Measurements from ENCODE around the gene ZG16B. TPM values are rescaled to one million over a fixed set of nuclear protein-coding genes. Genes with fewer than 3 reads are reported as not detected.

The ZG16B gene
- total and polyA plus RNA-seq, 2 of the 8 experiments (the other 6 are each of a cell fraction or from before 2014, with no cell fraction given), result 0.11 TPM; not detected in 1

DNA sequence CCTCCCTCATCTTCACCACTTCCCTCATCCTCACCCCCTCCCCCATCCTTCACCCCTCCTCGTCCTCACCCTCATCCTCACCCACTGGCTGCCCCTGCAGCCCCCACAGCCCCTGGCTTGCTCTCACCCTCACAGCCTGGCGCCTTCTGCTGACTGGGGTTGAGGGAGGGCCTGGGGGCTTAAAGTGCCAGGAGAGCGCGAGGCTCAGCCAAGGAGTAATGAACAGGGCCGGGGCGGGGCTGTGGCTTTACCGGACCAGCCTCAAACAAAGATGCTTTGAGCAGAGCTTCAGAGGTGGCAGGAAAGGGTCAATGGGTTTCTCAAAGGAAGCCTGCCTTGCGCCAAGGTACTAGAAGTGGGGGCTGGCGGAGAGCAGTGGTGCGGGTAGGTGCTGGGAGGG, 42.7 kb upstream of the ZG16B start, which contains the start of gene PRSS33:
Gene PRSS33, minus strand, starts transcription at position 155 of the 400 bp plus-strand sequence. CDS start 1,013 bp downstream, outside the sequence.
- H3K36me3 ChIP-seq (ENCODE audit: control insufficient read depth in 2 of 4, insufficient read depth in 4 of 4, low read length in 3 of 4), result no peaks in the 10 kb centered on the region
- DNase-seq (ENCODE audit: low read depth in 1 of 2, low spot score in 2 of 2) (no peak), FAIRE-seq (no peak)
- H3K18ac ChIP-seq (ENCODE audit: extremely low read depth, low read length), result no peak within 1 kb of the TSS
- peak within 1 kb of the TSS; percentile 38 for H4K8ac ChIP-seq (ENCODE audit: extremely low read depth, insufficient read depth, low read length)
- H3K14ac ChIP-seq (ENCODE audit: insufficient read length), result no peak within 1 kb of the TSS
- H2BK12ac ChIP-seq (ENCODE audit: low read depth, low read length), result 0 out of 2 replicates have a peak within 1 kb of the TSS, but pooled peaks have one; percentile 80
- no peak within 1 kb of the TSS for H3K56ac ChIP-seq (replicated peaks; ENCODE audit: insufficient read length, low read depth, low read length)
- H2AK5ac ChIP-seq (ENCODE audit: low read depth, low read length), result no peak within 1 kb of the TSS
- H3K79me1 ChIP-seq (ENCODE audit: low read depth, low read length), result no peaks in the 10 kb centered on the region; the same call in 1 of the 2 replicates
- no peak within 1 kb of the TSS; a peak in 1 of 4 replicates for H3K4me2 ChIP-seq (ENCODE audit: insufficient read depth in 1 of 2, low read depth in 2 of 2, low read length in 2 of 2)
- no peak within 1 kb of the TSS for H3K4ac ChIP-seq (replicated peaks; ENCODE audit: insufficient read length, low read depth, low read length)
- H2BK5ac ChIP-seq (ENCODE audit: low read depth, low read length), result no peak within 1 kb of the TSS
- no peak within 1 kb of the TSS for H3K27ac ChIP-seq (ENCODE audit: low read depth, low read length)
- no peak within 1 kb of the TSS for H2AFZ ChIP-seq (ENCODE audit: low read length)
- H3K4me3 ChIP-seq (ENCODE audit: extremely low read depth in 1 of 4, insufficient read depth in 2 of 4, low read depth in 3 of 4, low read length in 4 of 4), result no peak within 1 kb of the TSS
- no peaks in the 10 kb centered on the region for H3K9me3 ChIP-seq (ENCODE audit: insufficient read depth in 2 of 2, low read depth in 1 of 2, low read length in 1 of 2)
- no peaks in the 10 kb centered on the region; the same call in 1 of the 2 replicates for H3K23me2 ChIP-seq (ENCODE audit: low read depth, low read length)
- 81% methylated on average over 9 of the region's 10 CpGs; no CpG with 5 or more reads in 1 of the 2 experiments for WGBS, 2 experiments (ENCODE audit: extremely low coverage in 1 of 2, insufficient coverage in 1 of 2, insufficient read length in 1 of 2, insufficient replicate concordance in 2 of 2, low coverage in 1 of 2, low lambda C conversion rate in 2 of 2, missing lambda C conversion rate in 1 of 2)
- H3K79me2 ChIP-seq (ENCODE audit: control insufficient read depth in 1 of 2, insufficient read depth in 2 of 2, low read length in 2 of 2), result no peaks in the 10 kb centered on the region
- no peak within 1 kb of the TSS; the same call in 1 of the 2 replicates for H2BK15ac ChIP-seq (ENCODE audit: low read length)
- H2BK20ac ChIP-seq (ENCODE audit: low read length), result 0 out of 2 replicates have a peak within 1 kb of the TSS, but pooled peaks have one; percentile 48
- peaks cover 0 to 3% (median 0%) of the 10 kb centered on the region in 4 experiments; a peak in 1 of 7 replicates for H3K27me3 ChIP-seq (replicated peaks in 1 of 4; ENCODE audit: control insufficient read depth in 3 of 4, extremely low read depth in 1 of 4, insufficient read depth in 3 of 4, low read length in 3 of 4)
- H4K5ac ChIP-seq (ENCODE audit: insufficient read length, low read depth, low read length), result no peak within 1 kb of the TSS
- no peak for TF ChIP-seq CBX5 (IDR thresholded peaks at IDR 0.05; ENCODE audit: low read depth, low read length)
- TF ChIP-seq, protein P1, sequence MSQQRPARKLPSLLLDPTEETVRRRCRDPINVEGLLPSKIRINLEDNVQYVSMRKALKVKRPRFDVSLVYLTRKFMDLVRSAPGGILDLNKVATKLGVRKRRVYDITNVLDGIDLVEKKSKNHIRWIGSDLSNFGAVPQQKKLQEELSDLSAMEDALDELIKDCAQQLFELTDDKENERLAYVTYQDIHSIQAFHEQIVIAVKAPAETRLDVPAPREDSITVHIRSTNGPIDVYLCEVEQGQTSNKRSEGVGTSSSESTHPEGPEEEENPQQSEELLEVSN (IDR thresholded peaks at IDR 0.05), result no peak
- no peak for TF ChIP-seq KDM5A (IDR thresholded peaks at IDR 0.05; ENCODE audit: low read length)
- TF ChIP-seq EZH2 (IDR thresholded peaks at IDR 0.05; ENCODE audit: low read depth, low read length, severe bottlenecking), result no peak
- no peak within 1 kb of the TSS for H3K23ac ChIP-seq (ENCODE audit: insufficient read length)
- H4K20me1 ChIP-seq (replicated peaks in 1 of 2; ENCODE audit: control insufficient read depth in 1 of 2, insufficient read depth in 2 of 2, low read length in 2 of 2), result no peaks in the 10 kb centered on the region
- no peak within 1 kb of the TSS for H4K91ac ChIP-seq (replicated peaks; ENCODE audit: insufficient read length, low read length)
- POLR2A ChIA-PET (ENCODE audit: partially characterized antibody), result interaction anchor here (0.6 to 1.4 kb wide), 3 partner anchors 9 to 633 kb away, joined by 3 to 5 read pairs (median 3); no protein-coding TSS in a partner anchor
- H3K4me1 ChIP-seq (replicated peaks in 1 of 4; ENCODE audit: control insufficient read depth in 3 of 4, insufficient read depth in 4 of 4, low read length in 3 of 4), result peaks cover 0 to 3% (median 2%) of the 10 kb centered on the region in 4 experiments; a peak in 1 of 7 replicates
- H2BK120ac ChIP-seq (replicated peaks; ENCODE audit: low read depth, low read length), result no peak within 1 kb of the TSS
- no peak within 1 kb of the TSS for H3K9ac ChIP-seq (replicated peaks in 1 of 4; ENCODE audit: extremely low read depth in 1 of 4, low read depth in 3 of 4, low read length in 3 of 4)
- CTCF ChIA-PET (ENCODE audit: partially characterized antibody), result interaction anchor here (1.1 kb wide), 1 partner anchor 81 kb away, joined by 5 read pairs; no protein-coding TSS in a partner anchor

Measured in H1 (cell line).